Right atrium auricular region (tissue), 2 donors: ENCODE measurements around the gene SNRNP70. TPM values are rescaled to one million over a fixed set of nuclear protein-coding genes. Genes with fewer than 3 reads are reported as not detected.
"Not testable (repeated sequence)": the region's sequence is repeated elsewhere in the genome, so short reads cannot be mapped to it uniquely, and the experiment has no call there.

Experiments
- DNase-seq: peaks from one replicate; pipeline ENCODE4 v3.0.0-alpha.2; 2019; ENCODE audit warnings: low spot score
- H3K27ac ChIP-seq, 2 donors: fragments of 200-600 bp; sonication (generic); 1 replicate in 1 of 2; 2 replicates in 1 of 2; pipeline ENCODE4 v1.5.1; 2016 to 2019
- H3K27me3 ChIP-seq, 2 donors: fragments of 200-600 bp; sonication (generic); one replicate each; pipeline versions ENCODE4 v1.5.1 to v1.6.0; 2017 to 2019
- H3K36me3 ChIP-seq: fragments of 200-600 bp; sonication (generic); one replicate; pipeline ENCODE4 v1.5.1; 2016
- H3K4me1 ChIP-seq, 2 donors: fragments of 200-600 bp; sonication (generic); one replicate each; pipeline versions ENCODE4 v1.5.1 to v1.6.0; 2017 to 2019
- H3K4me3 ChIP-seq, 2 donors: fragments of 200-600 bp; sonication (generic); 1 replicate in 1 of 2; 2 replicates in 1 of 2; pipeline ENCODE4 v1.5.1; 2017 to 2019; ENCODE audit warnings: mild to moderate bottlenecking in 1 of 2, moderate library complexity in 1 of 2
- H3K9me3 ChIP-seq, 2 donors: fragments of 200-600 bp; sonication (generic); one replicate each; pipeline ENCODE4 v1.5.1; 2019
- total RNA-seq, 2 donors: library from RNA; depleted of rRNA; stranded (reverse); fragments of >200 nt; gene quantifications; one replicate each; pipeline ENCODE4 v1.1.0, GENCODE V29; 2016
- TF ChIP-seq, protein P1 (sequence below), 2 donors: fragments of 200-600 bp; sonication (generic); IDR thresholded peaks; one replicate each; pipeline ENCODE4 v1.5.1; 2019; ENCODE audit warnings: antibody characterized with exemption in 2 of 2

Gene SNRNP70, protein sequence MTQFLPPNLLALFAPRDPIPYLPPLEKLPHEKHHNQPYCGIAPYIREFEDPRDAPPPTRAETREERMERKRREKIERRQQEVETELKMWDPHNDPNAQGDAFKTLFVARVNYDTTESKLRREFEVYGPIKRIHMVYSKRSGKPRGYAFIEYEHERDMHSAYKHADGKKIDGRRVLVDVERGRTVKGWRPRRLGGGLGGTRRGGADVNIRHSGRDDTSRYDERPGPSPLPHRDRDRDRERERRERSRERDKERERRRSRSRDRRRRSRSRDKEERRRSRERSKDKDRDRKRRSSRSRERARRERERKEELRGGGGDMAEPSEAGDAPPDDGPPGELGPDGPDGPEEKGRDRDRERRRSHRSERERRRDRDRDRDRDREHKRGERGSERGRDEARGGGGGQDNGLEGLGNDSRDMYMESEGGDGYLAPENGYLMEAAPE
- total RNA-seq = 10 to 100 TPM; 62.7 to 89.4 TPM

DNA sequence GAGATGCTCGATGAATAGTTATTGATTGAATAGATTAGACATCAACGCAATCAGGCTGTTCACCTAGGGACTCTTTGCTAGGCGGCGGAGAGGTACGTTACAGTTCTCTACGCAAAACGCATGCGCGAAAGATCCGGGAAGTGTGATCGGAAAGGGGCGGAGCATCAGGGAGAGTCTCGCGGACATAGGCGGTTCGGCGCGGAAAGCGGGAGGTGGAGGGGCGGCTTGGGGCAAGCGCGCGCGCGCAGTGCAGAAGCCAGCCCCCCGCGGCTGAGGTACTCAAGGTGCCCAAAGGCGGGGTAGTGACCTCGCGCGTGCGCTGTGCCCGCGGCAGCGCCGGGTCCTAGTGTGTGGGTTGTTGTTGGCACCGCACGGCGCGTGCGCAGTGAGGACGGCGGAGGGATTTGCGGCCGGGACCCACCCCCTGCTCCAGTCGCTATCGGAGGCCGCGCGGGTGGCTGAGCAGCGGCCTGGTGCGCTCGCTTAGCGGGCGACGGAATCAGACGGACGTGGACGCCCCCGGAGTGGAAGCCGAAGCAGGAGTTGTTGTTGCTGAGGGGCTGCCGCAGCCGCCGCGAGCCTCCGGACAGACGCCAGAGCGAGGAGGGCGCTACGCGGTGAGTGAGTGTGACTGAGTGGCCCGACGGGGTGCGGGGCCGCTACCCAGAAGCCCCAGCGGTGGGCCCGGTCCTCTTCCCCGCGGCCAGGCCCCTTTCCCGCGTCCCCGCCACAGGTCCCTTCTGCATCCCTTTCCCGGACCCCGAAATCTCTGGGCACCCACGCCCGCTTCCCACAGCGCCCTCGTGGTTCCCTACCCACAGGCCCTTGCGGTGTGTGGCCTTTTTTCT is at the start of gene SNRNP70:
Gene SNRNP70 (plus strand): TSS at position 432 of the 848 bp plus-strand sequence. CDS start 964 bp downstream, outside the sequence.
- H3K4me3 ChIP-seq = peak within 1 kb of the TSS; percentile 83 to 94
- H3K4me1 ChIP-seq = peaks cover 0 to 32% of the 10 kb centered on the region in 2 donors
- TF ChIP-seq, protein P1, sequence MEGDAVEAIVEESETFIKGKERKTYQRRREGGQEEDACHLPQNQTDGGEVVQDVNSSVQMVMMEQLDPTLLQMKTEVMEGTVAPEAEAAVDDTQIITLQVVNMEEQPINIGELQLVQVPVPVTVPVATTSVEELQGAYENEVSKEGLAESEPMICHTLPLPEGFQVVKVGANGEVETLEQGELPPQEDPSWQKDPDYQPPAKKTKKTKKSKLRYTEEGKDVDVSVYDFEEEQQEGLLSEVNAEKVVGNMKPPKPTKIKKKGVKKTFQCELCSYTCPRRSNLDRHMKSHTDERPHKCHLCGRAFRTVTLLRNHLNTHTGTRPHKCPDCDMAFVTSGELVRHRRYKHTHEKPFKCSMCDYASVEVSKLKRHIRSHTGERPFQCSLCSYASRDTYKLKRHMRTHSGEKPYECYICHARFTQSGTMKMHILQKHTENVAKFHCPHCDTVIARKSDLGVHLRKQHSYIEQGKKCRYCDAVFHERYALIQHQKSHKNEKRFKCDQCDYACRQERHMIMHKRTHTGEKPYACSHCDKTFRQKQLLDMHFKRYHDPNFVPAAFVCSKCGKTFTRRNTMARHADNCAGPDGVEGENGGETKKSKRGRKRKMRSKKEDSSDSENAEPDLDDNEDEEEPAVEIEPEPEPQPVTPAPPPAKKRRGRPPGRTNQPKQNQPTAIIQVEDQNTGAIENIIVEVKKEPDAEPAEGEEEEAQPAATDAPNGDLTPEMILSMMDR (IDR thresholded peaks at IDR 0.05) = peak in 1 of 2 donors; percentile 27
- peaks cover 24% of the 10 kb centered on the region for H3K36me3 ChIP-seq
- H3K9me3 ChIP-seq = no peaks in the 10 kb centered on the region
- peak; percentile 99 for DNase-seq
- H3K27me3 ChIP-seq = no peaks in the 10 kb centered on the region
- peak within 1 kb of the TSS; percentile 85 to 93 for H3K27ac ChIP-seq

DNA sequence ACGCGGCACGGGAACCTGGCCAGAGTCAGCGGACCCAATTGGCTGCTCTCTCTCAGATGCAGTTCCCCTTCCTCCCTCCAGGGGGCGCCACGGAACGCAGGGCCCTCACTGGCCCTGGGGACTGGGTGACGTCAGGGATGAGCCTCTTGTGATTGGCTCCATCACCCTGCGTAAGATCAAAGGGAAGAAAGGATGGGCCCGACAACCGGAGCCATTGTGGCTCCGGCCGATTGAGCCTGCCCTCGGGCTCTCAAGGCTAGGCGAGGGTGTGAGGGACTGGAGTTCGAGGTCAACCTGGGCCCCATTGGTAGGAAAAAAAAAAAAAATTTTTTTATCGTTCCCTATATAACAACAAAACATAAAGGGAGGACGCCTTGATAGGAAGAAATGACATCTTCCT is 48.4 kb upstream of the SNRNP70 start, which contains the start of gene CGB1:
Gene CGB1 (minus strand): TSS at position 81 of the 400 bp plus-strand sequence. CDS start 184 bp downstream, outside the sequence.
- TF ChIP-seq, protein P1 (IDR thresholded peaks at IDR 0.05) = peak in 1 of 2 donors; percentile 30
- not testable (repeated sequence) for H3K9me3 ChIP-seq, H3K4me3 ChIP-seq, H3K27me3 ChIP-seq, H3K4me1 ChIP-seq, DNase-seq, H3K36me3 ChIP-seq, H3K27ac ChIP-seq

DNA sequence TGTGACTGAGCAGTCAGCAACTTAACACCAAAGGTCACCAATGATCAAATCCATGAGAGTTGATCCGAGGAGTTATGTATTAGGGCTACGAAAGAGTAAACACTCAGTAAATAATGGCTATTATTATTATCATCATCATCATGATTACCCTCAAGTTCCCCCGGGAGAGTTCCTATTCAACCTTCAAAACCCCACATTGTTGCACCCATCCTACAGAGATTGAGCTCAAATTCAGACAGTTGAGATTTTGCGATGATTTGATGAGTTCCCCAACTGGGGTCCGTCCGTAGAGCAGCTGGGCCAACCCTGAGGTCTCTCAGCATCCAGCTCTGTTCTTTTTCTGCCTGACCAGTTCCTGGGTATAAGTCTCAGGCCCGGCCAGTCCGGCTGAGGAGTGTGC is 47.1 kb upstream of the SNRNP70 start:
- not testable (repeated sequence) for H3K27me3 ChIP-seq, H3K4me1 ChIP-seq, H3K36me3 ChIP-seq, H3K27ac ChIP-seq, H3K9me3 ChIP-seq, DNase-seq, H3K4me3 ChIP-seq

DNA sequence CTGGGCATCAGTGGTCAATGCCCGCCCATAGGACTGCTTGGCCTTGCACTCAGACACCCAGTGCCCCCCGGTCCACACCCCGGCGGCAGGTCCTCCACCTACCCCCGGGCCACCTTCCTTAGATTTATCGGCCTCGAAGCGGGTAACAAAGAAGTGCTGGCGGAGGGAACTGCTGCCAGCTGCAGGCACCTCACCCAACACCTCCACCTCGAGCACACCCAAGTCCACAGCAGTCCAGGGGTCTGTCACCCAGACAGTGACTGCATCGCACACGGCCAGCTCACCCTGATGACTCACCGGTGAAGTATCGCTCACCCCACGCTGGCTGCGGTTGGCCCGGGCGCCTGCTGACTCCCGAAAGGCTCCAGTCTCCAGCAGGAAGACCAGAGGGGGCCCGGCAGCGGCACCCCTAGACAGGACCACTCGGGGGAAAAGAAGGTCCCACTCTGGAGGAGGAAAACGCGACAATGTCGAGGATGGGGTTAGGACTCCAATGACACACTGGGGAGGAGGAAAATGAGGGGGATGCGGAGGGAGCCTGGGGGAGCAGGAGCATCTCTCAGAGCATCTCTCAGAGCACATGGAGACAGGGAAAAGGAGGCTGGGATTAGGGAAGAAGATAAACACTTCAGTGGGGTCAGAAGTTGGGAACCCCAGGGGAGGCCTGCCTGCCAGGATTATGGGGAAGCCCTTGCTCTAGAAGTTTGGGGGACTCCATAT is 46.5 kb upstream of the SNRNP70 start:
- H3K27me3 ChIP-seq, H3K36me3 ChIP-seq, H3K9me3 ChIP-seq, DNase-seq, H3K4me3 ChIP-seq, H3K27ac ChIP-seq, H3K4me1 ChIP-seq: not testable (repeated sequence)

DNA sequence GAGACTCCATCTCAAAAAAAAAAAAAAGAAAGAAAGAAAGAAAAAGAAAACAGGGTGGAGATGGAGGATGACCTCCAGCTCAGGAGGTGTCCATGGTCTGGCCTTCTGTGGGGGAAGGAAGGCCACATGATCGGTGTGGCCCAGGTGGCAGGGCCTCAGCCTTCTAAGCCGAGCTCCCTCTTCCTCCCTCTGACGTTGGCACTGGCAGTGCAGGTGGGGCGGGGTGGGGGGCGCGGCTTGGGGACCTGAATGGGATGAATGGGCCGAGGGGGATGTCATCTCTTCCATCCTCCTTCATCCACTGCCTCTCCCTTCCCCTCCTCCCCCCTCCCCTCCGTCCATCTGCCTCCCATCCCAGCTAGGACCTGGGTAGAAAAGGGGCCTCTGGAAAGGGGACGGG is 45.5 kb upstream of the SNRNP70 start:
- H3K9me3 ChIP-seq, H3K36me3 ChIP-seq, H3K4me3 ChIP-seq, H3K27me3 ChIP-seq, H3K27ac ChIP-seq, H3K4me1 ChIP-seq, DNase-seq: not testable (repeated sequence)

DNA sequence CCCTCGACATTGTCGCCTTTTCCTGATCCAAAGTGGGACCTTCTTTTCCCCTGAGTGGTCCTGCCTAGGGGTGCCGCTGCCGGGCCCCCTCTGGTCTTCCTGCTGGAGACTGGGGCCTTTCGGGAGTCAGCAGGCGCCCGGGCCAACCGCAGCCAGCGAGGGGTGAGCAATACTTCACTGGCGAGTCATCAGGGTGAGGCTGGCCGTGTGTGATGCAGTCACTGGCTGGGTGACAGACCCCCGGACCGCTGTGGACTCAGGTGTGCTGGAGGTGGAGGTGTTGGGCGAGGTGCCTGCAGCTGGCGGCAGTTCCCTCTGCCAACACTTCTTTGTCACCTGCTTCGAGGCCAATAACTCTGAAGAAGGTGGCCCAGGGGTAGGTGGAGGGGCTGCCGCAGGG is 43.1 kb upstream of the SNRNP70 start:
- Histone ChIP-seq H3K27me3 (no peaks in the 10 kb centered on the region), H3K27ac (no peak overlapping the region), H3K9me3 (no peaks in the 10 kb centered on the region), H3K4me3 (no peak overlapping the region), H3K4me1 (no peaks in the 10 kb centered on the region), H3K36me3 (no peaks in the 10 kb centered on the region)
- no peak for DNase-seq
- TF ChIP-seq, protein P1 (IDR thresholded peaks at IDR 0.05) = no peak

DNA sequence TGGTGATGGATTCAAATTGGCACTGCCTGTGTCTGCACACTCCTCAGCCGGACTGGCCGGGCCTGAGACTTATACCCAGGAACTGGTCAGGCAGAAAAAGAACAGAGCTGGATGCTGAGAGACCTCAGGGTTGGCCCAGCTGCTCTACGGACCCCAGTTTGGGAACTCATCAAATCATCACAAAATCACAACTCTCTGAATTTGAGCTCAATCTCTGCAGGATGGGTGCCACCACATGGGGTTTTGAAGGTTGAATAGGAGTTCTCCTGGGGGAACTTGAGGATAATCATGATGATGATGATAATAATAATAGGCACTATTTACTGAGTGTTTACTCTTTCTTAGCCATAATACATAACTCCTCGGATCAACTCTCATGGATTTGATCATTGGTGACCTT is 42.6 kb upstream of the SNRNP70 start:
- not testable (repeated sequence) for DNase-seq, H3K27me3 ChIP-seq, H3K9me3 ChIP-seq, H3K4me1 ChIP-seq, H3K27ac ChIP-seq, H3K4me3 ChIP-seq, H3K36me3 ChIP-seq

DNA sequence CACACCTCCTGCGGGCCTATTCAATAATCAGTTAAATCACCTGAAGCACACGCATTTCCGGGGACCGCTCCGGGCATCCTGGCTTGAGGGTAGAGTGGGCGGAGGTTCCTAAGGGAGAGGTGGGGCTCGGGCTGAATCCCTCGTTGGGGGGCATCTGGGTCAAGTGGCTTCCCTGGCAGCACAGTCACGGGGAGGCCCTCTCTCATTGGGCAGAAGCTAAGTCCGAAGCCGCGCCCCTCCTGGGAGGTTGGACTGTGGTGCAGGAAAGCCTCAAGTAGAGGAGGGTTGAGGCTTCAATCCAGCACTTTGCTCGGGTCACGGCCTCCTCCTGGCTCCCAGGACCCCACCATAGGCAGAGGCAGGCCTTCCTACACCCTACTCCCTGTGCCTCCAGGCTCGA is 41.7 kb upstream of the SNRNP70 start, which contains the start of gene CGB5:
Gene CGB5 (plus strand): TSS at position 301 of the 400 bp plus-strand sequence. CDS start 362 bp downstream, outside the sequence.
- H3K27ac ChIP-seq, H3K9me3 ChIP-seq, H3K4me1 ChIP-seq, DNase-seq, H3K4me3 ChIP-seq, H3K36me3 ChIP-seq, H3K27me3 ChIP-seq: not testable (repeated sequence)

DNA sequence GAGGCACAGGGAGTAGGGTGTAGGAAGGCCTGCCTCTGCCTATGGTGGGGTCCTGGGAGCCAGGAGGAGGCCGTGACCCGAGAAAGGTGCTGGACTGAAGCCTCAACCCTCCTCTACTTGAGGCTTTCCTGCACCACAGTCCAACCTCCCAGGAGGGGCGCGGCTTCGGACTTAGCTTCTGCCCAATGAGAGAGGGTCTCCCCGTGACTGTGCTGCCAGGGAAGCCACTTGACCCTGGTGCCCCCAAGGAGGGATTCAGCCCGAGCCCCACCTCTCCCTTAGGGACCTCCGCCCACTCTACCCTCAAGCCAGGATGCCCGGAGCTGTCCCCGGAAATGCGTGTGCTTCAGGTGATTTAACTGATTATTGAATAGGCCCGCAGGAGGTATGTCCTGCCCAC is 36.2 kb upstream of the SNRNP70 start, which contains the start of gene CGB8:
Gene CGB8 (minus strand): TSS at position 101 of the 400 bp plus-strand sequence. CDS start 372 bp downstream, outside the sequence.
- H3K36me3 ChIP-seq, H3K4me3 ChIP-seq, DNase-seq, H3K4me1 ChIP-seq, H3K27me3 ChIP-seq, H3K9me3 ChIP-seq, H3K27ac ChIP-seq: not testable (repeated sequence)

DNA sequence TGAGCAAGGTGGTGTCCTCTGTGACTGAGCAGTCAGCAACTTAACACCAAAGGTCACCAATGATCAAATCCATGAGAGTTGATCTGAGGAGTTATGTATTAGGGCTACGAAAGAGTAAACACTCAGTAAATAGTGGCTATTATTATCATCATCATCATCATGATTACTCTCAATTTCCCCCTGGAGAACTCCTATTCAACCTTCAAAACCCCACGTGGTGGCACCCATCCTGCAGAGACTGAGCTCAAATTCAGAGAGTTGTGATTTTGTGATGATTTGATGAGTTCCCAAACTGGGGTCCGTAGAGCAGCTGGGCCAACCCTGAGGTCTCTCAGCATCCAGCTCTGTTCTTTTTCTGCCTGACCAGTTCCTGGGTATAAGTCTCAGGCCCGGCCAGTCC is 35.4 kb upstream of the SNRNP70 start:
- H3K36me3 ChIP-seq, H3K4me1 ChIP-seq, H3K27me3 ChIP-seq, DNase-seq, H3K4me3 ChIP-seq, H3K27ac ChIP-seq, H3K9me3 ChIP-seq: not testable (repeated sequence)
